ENCODE data around the gene ATP6V1F. TPM values are rescaled to one million over a fixed set of nuclear protein-coding genes. Genes with fewer than 3 reads are reported as not detected.

Gene ATP6V1F
- total RNA-seq, 1 experiment from 2014 or later = 149 TPM

DNA sequence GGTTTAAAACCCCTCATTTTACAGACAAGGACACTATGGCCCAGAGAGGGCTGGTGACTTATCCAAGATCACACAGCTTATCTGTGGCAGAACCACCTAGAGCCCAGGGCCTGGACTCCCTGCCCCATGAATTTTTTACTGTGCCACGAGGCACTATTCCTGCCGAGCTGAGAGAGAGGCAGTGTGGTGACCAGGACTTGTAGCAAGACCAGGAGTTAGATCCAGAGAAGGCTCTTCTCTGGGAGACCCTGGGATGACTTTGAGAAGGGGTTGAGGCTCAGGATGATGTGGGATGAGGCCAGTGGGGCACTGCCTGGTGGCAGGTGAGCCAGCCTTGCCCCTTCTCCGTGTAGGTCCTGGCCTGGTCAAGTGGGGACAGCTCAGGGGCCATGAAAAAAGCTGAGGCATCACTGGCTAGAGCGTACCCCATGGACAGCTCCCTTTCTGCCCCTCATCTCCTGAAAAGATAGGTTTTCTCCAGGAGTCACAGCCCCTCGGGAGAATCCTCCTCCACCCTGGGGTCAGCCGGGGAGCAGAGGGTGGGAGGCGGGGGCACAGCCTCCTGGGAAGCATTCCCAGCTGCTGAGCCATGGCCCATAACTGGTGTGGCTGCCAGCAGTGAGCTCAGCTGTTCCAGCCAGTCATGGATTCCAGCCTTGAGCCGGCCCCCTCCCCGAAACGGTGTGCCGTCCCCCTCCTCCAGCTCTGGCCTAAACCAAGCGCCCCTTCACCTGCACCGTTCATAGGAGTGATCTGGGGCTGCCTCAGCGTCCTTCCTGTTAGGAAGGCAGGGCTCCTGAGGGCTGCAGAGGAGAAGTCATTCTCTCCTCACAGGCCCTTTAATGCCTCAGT, 26.6 kb upstream of the ATP6V1F start:
- no peak overlapping the region for H2AFZ ChIP-seq (ENCODE audit: low read depth, low read length, poor library complexity, severe bottlenecking)

DNA sequence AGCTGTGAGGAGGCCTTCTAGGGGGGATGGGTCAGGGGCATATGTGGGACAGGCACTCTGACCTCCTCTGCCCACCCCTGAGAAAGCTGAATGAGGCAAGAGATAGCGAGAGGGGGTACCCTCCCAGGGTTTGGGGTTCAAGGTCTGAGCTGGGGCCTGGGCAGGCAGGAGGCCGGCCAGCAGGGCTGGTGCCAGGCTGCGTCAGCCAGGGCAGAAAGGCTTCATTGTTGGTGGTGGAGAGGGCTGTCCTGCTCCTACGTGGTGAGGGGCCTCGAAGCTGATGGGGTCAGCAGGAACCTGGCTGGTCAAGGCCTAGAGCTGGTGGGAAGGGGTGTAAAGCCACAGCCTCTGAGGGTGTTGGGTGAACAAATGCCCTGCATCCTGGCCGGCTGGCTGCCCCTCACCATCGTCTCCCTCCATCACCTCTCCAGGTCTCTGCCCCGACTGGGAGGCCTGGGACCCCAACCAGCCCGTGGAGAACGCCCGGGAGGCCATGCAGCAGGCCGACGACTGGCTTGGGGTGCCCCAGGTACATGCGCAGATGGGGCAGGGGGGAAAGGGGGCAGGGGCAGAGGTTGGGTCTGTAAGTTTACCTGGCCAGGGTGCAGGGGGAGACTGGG, 25.8 kb upstream of the ATP6V1F start:
- Histone ChIP-seq H3K9ac (ENCODE audit: low read length) (no peak overlapping the region), H3K79me2 (ENCODE audit: insufficient read depth, low read length) (peaks cover 8% of the 10 kb centered on the region; the same call in 1 of the 2 replicates), H4K20me1 (ENCODE audit: insufficient read depth) (no peaks in the 10 kb centered on the region), H3K36me3 (ENCODE audit: control insufficient read depth in 1 of 2, insufficient read depth in 2 of 2, low read length in 2 of 2) (peaks cover 0 to 19% of the 10 kb centered on the region in 2 experiments; a peak in 1 of 4 replicates), H3K4me2 (ENCODE audit: low read length) (no peak overlapping the region), H3K4me3 (replicated peaks in 1 of 2; ENCODE audit: low read depth in 1 of 2, low read length in 2 of 2) (no peak overlapping the region), H3K9me3 (ENCODE audit: control insufficient read depth in 1 of 2, insufficient read depth in 1 of 2, low read depth in 1 of 2, low read length in 2 of 2) (no peaks in the 10 kb centered on the region), H3K27me3 (ENCODE audit: insufficient read depth, low read length) (no peaks in the 10 kb centered on the region), H3K27ac (ENCODE audit: low read depth, low read length) (no peak overlapping the region), H3K9me2 (ENCODE audit: insufficient read depth) (no peaks in the 10 kb centered on the region), H2AFZ (ENCODE audit: low read depth, low read length, poor library complexity, severe bottlenecking) (no peak overlapping the region), H3K4me1 (ENCODE audit: control insufficient read depth in 1 of 2, insufficient read depth in 2 of 2, low read length in 2 of 2) (peaks cover under 1 to 29% of the 10 kb centered on the region in 2 experiments; a peak in 3 of 4 replicates)
- TF ChIP-seq YY1 (IDR thresholded peaks at IDR 0.05; ENCODE audit: extremely low read depth, insufficient replicate concordance, low read depth, low read length) (no peak), EZH2phosphoT487 (IDR thresholded peaks at IDR 0.05; ENCODE audit: borderline replicate concordance) (no peak), FOSL1 (IDR thresholded peaks at IDR 0.05; ENCODE audit: low read depth) (no peak), SIN3A (IDR thresholded peaks at IDR 0.05; ENCODE audit: low read depth) (no peak), JUND (IDR thresholded peaks at IDR 0.05) (no peak), RAD21 (IDR thresholded peaks at IDR 0.05; ENCODE audit: low read depth) (no peak), TCF7L2 (IDR thresholded peaks at IDR 0.05; ENCODE audit: borderline replicate concordance, extremely low read depth, insufficient read depth, insufficient read length) (no peak), EZH2 (IDR thresholded peaks at IDR 0.05) (no peak), CBX3 (IDR thresholded peaks at IDR 0.05; ENCODE audit: low read depth) (no peak)
- DNase-seq (ENCODE audit: low read depth, low spot score) (no peak), ATAC-seq (no peak)
- ChIA-PET RAD21 (ENCODE audit: low non-redundant PET in 1 of 2, low total read pairs in 2 of 2, uncharacterized antibody in 2 of 2, unreplicated experiment in 2 of 2) (no interaction called here), POLR2A (no interaction called here), CTCF (no interaction called here)
- intact Hi-C loops (cut with micrococcal nuclease) = no loop called here
- BruUV-seq (replicated peaks) = no TSS peak

More for the DNA sequence above, 26.6 kb upstream of the ATP6V1F start:
- RAD21 ChIA-PET (ENCODE audit: low non-redundant PET in 1 of 2, low total read pairs in 2 of 2, uncharacterized antibody in 2 of 2, unreplicated experiment in 2 of 2) = no interaction called here
- no peak overlapping the region for H3K4me3 ChIP-seq (replicated peaks in 1 of 2; ENCODE audit: low read depth in 1 of 2, low read length in 2 of 2)
- no peak overlapping the region for H3K27ac ChIP-seq (ENCODE audit: low read depth, low read length)
- peaks cover 2 to 31% of the 10 kb centered on the region in 2 experiments; a peak in 3 of 4 replicates for H3K4me1 ChIP-seq (ENCODE audit: control insufficient read depth in 1 of 2, insufficient read depth in 2 of 2, low read length in 2 of 2)
- CTCF ChIA-PET = no interaction called here
- intact Hi-C loops (cut with micrococcal nuclease) = no loop called here
- H3K79me2 ChIP-seq (ENCODE audit: insufficient read depth, low read length) = peaks cover 14% of the 10 kb centered on the region; the same call in 1 of the 2 replicates
- no peaks in the 10 kb centered on the region for H3K9me2 ChIP-seq (ENCODE audit: insufficient read depth)
- H4K20me1 ChIP-seq (ENCODE audit: insufficient read depth) = no peaks in the 10 kb centered on the region
- TF ChIP-seq YY1 (IDR thresholded peaks at IDR 0.05; ENCODE audit: extremely low read depth, insufficient replicate concordance, low read depth, low read length) (no peak), JUND (IDR thresholded peaks at IDR 0.05) (no peak), SRF (IDR thresholded peaks at IDR 0.05; ENCODE audit: low read depth) (no peak), ZNF274 (IDR thresholded peaks at IDR 0.05; ENCODE audit: low read depth, low read length) (no peak), POLR2A (IDR thresholded peaks at IDR 0.05; ENCODE audit: borderline replicate concordance, extremely low read depth, insufficient read depth, insufficient read length) (no peak), EGR1 (IDR thresholded peaks at IDR 0.05; ENCODE audit: low read depth) (no peak), EZH2phosphoT487 (IDR thresholded peaks at IDR 0.05; ENCODE audit: borderline replicate concordance) (no peak), CEBPB (IDR thresholded peaks at IDR 0.05; ENCODE audit: low read depth) (no peak), EZH2 (IDR thresholded peaks at IDR 0.05) (no peak), POLR2AphosphoS5 (IDR thresholded peaks at IDR 0.05; ENCODE audit: low read depth, low read length) (no peak)
- TF ChIP-seq, protein P1, sequence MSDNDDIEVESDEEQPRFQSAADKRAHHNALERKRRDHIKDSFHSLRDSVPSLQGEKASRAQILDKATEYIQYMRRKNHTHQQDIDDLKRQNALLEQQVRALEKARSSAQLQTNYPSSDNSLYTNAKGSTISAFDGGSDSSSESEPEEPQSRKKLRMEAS (IDR thresholded peaks at IDR 0.05) = no peak
- ATAC-seq (no peak), DNase-seq (ENCODE audit: low read depth, low spot score) (no peak)
- POLR2A ChIA-PET = no interaction called here
- peaks cover 0 to 13% of the 10 kb centered on the region in 2 experiments; a peak in 1 of 4 replicates for H3K36me3 ChIP-seq (ENCODE audit: control insufficient read depth in 1 of 2, insufficient read depth in 2 of 2, low read length in 2 of 2)
- no TSS peak for BruUV-seq (replicated peaks)
- no peaks in the 10 kb centered on the region for H3K9me3 ChIP-seq (ENCODE audit: control insufficient read depth in 1 of 2, insufficient read depth in 1 of 2, low read depth in 1 of 2, low read length in 2 of 2)
- H3K27me3 ChIP-seq (ENCODE audit: insufficient read depth, low read length) = no peaks in the 10 kb centered on the region
- no peak overlapping the region for H3K4me2 ChIP-seq (ENCODE audit: low read length)
- no peak overlapping the region for H3K9ac ChIP-seq (ENCODE audit: low read length)
